Heart right ventricle (tissue), 16 donors: Measurements from ENCODE around the gene PEAK3. TPM values are rescaled to one million over a fixed set of nuclear protein-coding genes. Genes with fewer than 3 reads are reported as not detected.

ENCODE experiments used
- ATAC-seq, 8 donors: fragments of 200-7000 bp; cut with Tn5 transposase; one replicate each; pipeline ENCODE4 v1.9.1; 2020; ENCODE audit warnings: mild to moderate bottlenecking in 8 of 8, moderate library complexity in 8 of 8, moderate number of reproducible peaks in 1 of 8
- DNase-seq, 2 donors: peaks; one replicate each; pipeline ENCODE4 v3.0.0-alpha.2; 2020
- H3K27ac ChIP-seq, 10 donors: fragments of 200-600 bp; sonication (generic) in 2 of 10; one replicate each; pipeline versions ENCODE4 v1.5.0 to v1.8.0; 2020 to 2022; ENCODE audit warnings: mild to moderate bottlenecking in 3 of 10
- H3K27me3 ChIP-seq, 7 donors: fragments of 200-600 bp; one replicate each; pipeline ENCODE4 v1.8.0; 2021 to 2022; ENCODE audit warnings: mild to moderate bottlenecking in 2 of 7
- H3K36me3 ChIP-seq, 9 donors: fragments of 200-600 bp; sonication (generic) in 1 of 9; one replicate each; pipeline versions ENCODE4 v1.5.0 to v1.8.0; 2020 to 2022; ENCODE audit warnings: mild to moderate bottlenecking in 2 of 9
- H3K4me1 ChIP-seq, 9 donors: fragments of 200-600 bp; sonication (generic) in 1 of 9; one replicate each; pipeline versions ENCODE4 v1.5.0 to v1.8.0; 2020 to 2022; ENCODE audit warnings: mild to moderate bottlenecking in 4 of 9
- H3K4me3 ChIP-seq, 10 donors: fragments of 200-600 bp; sonication (generic) in 2 of 10; one replicate each; pipeline versions ENCODE4 v1.5.0 to v1.8.0; 2020 to 2022; ENCODE audit warnings: mild to moderate bottlenecking in 7 of 10, moderate library complexity in 2 of 10
- H3K9me3 ChIP-seq, 11 donors: fragments of 200-600 bp in 10 of 11; sonication (generic) in 2 of 11; one replicate each; pipeline versions ENCODE4 v1.5.0 to v1.8.0; 2013 to 2022; ENCODE audit warnings: mild to moderate bottlenecking in 2 of 11, control low read depth in 1 of 11, moderate library complexity in 1 of 11
- CTCF ChIP-seq, 9 donors: fragments of 200-600 bp; sonication (generic) in 2 of 9; IDR thresholded peaks; one replicate each; pipeline versions ENCODE4 v1.5.0 to v1.8.0; 2021 to 2022; ENCODE audit warnings: antibody characterized with exemption in 9 of 9, mild to moderate bottlenecking in 5 of 9, moderate library complexity in 1 of 9
- WGBS, 2 donors: extraction: QIAGEN DNeasy Blood & Tissue Kit; methylation state at CpG; one replicate each; pipeline ENCODE4 v1.1.7; 2013; ENCODE audit warnings: inconsistent platforms in 1 of 2; 5-methylcytosine and 5-hydroxymethylcytosine counted together
- intact Hi-C, 10 donors: fragments of 100-400 bp; cut with DNase I; formaldehyde crosslinking; loops; one replicate each; pipeline versions ENCODE4 v1.11.1 to v1.14.2; 2022
- polyA plus RNA-seq, 2 donors: library from polyadenylated mRNA; stranded (reverse); fragments of 200-250 nt; gene quantifications; one replicate each; pipeline ENCODE4 v1.2.3, GENCODE V29; 2013
- total RNA-seq, 10 donors: library from RNA; stranded (reverse); fragmentation: NEBNext Ultra II Directional in 3 of 10; extraction: Animal tissue kit (Norgen Biotek cat#: 25700) in 3 of 10; gene quantifications; one replicate each; pipeline versions ENCODE4 v1.2.1 to v1.2.4, GENCODE V29; 2021 to 2023
- donor health status: Arrhythmogenic right ventricular cardiomyopathy.
- donor health status: ischemic (EF 13 %, LVEDD 7.1; RV severe dilation, severe dysfunction).
- donor health status: healthy with polysubstance abuse.
- donor health status: DM: no; HTN: yes; CAD: no.
- donor health status: DM: no; HTN: no; CAD: no.
- donor health status: ischemic (EF 25% LVEDD 6.9; RV normal size, moderate dysfunction).
- donor health status: ischemic (EF 25% LVEDD 5.7; RV mildly dilated, moderate dysfunction).
- donor health status: healthy.
- donor health status: DM: yes; HTN: yes; CAD: no.
- donor health status: Ischemic cardiomyopathy.
- donor health status: ischemic (EF 35%, LVEDD 5.7; RV mildly dilated, moderate dysfunction).
- donor health status: nonischemic (EF 11% LVEDD 7.7; RV severe dilation, severe dysfunction).
- donor health status: DM: yes; HTN: yes; CAD: no.
- donor health status: PGD.
- donor health status: ischemic (EF 29% LVEDD 5.4; RV normal size, mild dysfunction).
- donor health status: nonischemic (EF 23%, LVEDD 6.1; RV moderate dilation, normal function).

PEAK3 gene
- total and polyA plus RNA-seq, 12 donors: 0.11 to 1.1 (median 0.19) TPM

- WGBS, 2 donors: 93 to 94% methylated on average over 59 to 67 of the region's 67 CpGs
- TF ChIP-seq CTCF (IDR thresholded peaks at IDR 0.05): no peak
- no peaks in the 10 kb centered on the region for H3K9me3 ChIP-seq
- intact Hi-C loops: loop anchor here in 1 of 10 donors (10.0 kb wide), 1 partner anchor 53 kb away; no protein-coding TSS in a partner anchor
- H3K27me3 ChIP-seq: no peaks in the 10 kb centered on the region
- H3K27ac ChIP-seq: no peak overlapping the region
- no peak for ATAC-seq
- no peak overlapping the region for H3K4me3 ChIP-seq
- H3K4me1 ChIP-seq: peaks cover 0 to 24% (median 4%) of the 10 kb centered on the region in 9 donors
- no peak for DNase-seq
- peaks cover 6 to 97% (median 45%) of the 10 kb centered on the region in 9 donors for H3K36me3 ChIP-seq
Observed at GRCh38 chr19:2227415-2228156, 54.4 kb downstream of the PEAK3 start.

GRCh38 chr19:2226840-2227360, 55.1 kb downstream of the PEAK3 start:
- H3K4me1 ChIP-seq: peaks cover 0 to 19% (median 4%) of the 10 kb centered on the region in 9 donors
- no peak for DNase-seq

GRCh38 chr19:2226051-2226839, 55.7 kb downstream of the PEAK3 start:
- ATAC-seq: no peak
- peaks cover 0 to 20% (median 4%) of the 10 kb centered on the region in 9 donors for H3K4me1 ChIP-seq
- H3K4me3 ChIP-seq: no peak overlapping the region
- intact Hi-C loops: loop anchor here in 1 of 10 donors (10.0 kb wide), 1 partner anchor 51 kb away; no protein-coding TSS in a partner anchor
- DNase-seq: no peak
- H3K36me3 ChIP-seq: peaks cover 6 to 97% (median 50%) of the 10 kb centered on the region in 9 donors
- H3K9me3 ChIP-seq: no peaks in the 10 kb centered on the region
- H3K27me3 ChIP-seq: no peaks in the 10 kb centered on the region
- WGBS, 2 donors: 94 to 95% methylated on average over 59 of the region's 59 CpGs
- no peak for TF ChIP-seq CTCF (IDR thresholded peaks at IDR 0.05)
- H3K27ac ChIP-seq: no peak overlapping the region

More at GRCh38 chr19:2226840-2227360, 55.1 kb downstream of the PEAK3 start:
- Histone ChIP-seq H3K4me3 (no peak overlapping the region), H3K27ac (no peak overlapping the region), H3K36me3 (peaks cover 6 to 97% (median 50%) of the 10 kb centered on the region in 9 donors), H3K9me3 (no peaks in the 10 kb centered on the region), H3K27me3 (no peaks in the 10 kb centered on the region)
- intact Hi-C loops: loop anchor here in 1 of 10 donors (10.0 kb wide), 1 partner anchor 52 kb away; no protein-coding TSS in a partner anchor
- ATAC-seq: no peak
- 96% methylated on average over 52 to 53 of the region's 53 CpGs for WGBS, 2 donors
- TF ChIP-seq CTCF (IDR thresholded peaks at IDR 0.05): no peak

- peaks cover 6 to 98% (median 50%) of the 10 kb centered on the region in 9 donors for H3K36me3 ChIP-seq
Observed at GRCh38 chr19:2225415-2226050, 56.4 kb downstream of the PEAK3 start.

More at GRCh38 chr19:2225415-2226050, 56.4 kb downstream of the PEAK3 start:
- no peak for DNase-seq
- H3K27me3 ChIP-seq: no peaks in the 10 kb centered on the region
- intact Hi-C loops: loop anchor here in 1 of 10 donors (10.0 kb wide), 1 partner anchor 51 kb away; no protein-coding TSS in a partner anchor
- no peaks in the 10 kb centered on the region for H3K9me3 ChIP-seq
- no peak for ATAC-seq
- no peak for TF ChIP-seq CTCF (IDR thresholded peaks at IDR 0.05)
- no peak overlapping the region for H3K4me3 ChIP-seq
- peaks cover 0 to 20% (median 5%) of the 10 kb centered on the region in 9 donors for H3K4me1 ChIP-seq
- 96 to 97% methylated on average over 32 of the region's 32 CpGs for WGBS, 2 donors
- no peak overlapping the region for H3K27ac ChIP-seq
